ENCODE results near the gene SUN3.

SUN3 gene

GRCh38 chr7:47956220-47956619 is 72.7 kb downstream of the SUN3 start:
- no peak overlapping the region for H3K4me3 ChIP-seq (replicated peaks in 1 of 2; ENCODE audit: low read depth in 2 of 2, low read length in 2 of 2)
- DNase-seq (ENCODE audit: low read depth in 2 of 2): no peak
- no peak for TF ChIP-seq CTCF (IDR thresholded peaks at IDR 0.05; ENCODE audit: low read depth, low read length)

- DNase-seq (ENCODE audit: low read depth in 2 of 2): peak in 1 of 2 donors; percentile 56
- H3K4me3 ChIP-seq (replicated peaks in 1 of 2; ENCODE audit: low read depth in 2 of 2, low read length in 2 of 2): no peak overlapping the region
- TF ChIP-seq CTCF (IDR thresholded peaks at IDR 0.05; ENCODE audit: low read depth, low read length): no peak
Observed at GRCh38 chr7:47954231-47954911, 74.5 kb downstream of the SUN3 start.

GRCh38 chr7:47953822-47954221 is 75.1 kb downstream of the SUN3 start:
- H3K4me3 ChIP-seq (replicated peaks in 1 of 2; ENCODE audit: low read depth in 2 of 2, low read length in 2 of 2): no peak overlapping the region
- no peak for TF ChIP-seq CTCF (IDR thresholded peaks at IDR 0.05; ENCODE audit: low read depth, low read length)
- no peak for DNase-seq (ENCODE audit: low read depth in 2 of 2)

GRCh38 chr7:47952224-47952623 is 76.7 kb downstream of the SUN3 start:
- TF ChIP-seq CTCF (IDR thresholded peaks at IDR 0.05; ENCODE audit: low read depth, low read length): no peak
- H3K4me3 ChIP-seq (replicated peaks in 1 of 2; ENCODE audit: low read depth in 2 of 2, low read length in 2 of 2): no peak overlapping the region
- DNase-seq (ENCODE audit: low read depth in 2 of 2): no peak

- no peak for TF ChIP-seq CTCF (IDR thresholded peaks at IDR 0.05; ENCODE audit: low read depth, low read length)
- H3K4me3 ChIP-seq (replicated peaks in 1 of 2; ENCODE audit: low read depth in 2 of 2, low read length in 2 of 2): no peak overlapping the region
- no peak for DNase-seq (ENCODE audit: low read depth in 2 of 2)
Observed at GRCh38 chr7:47951374-47951773, 77.5 kb downstream of the SUN3 start.

- DNase-seq (ENCODE audit: low read depth in 2 of 2): peak; percentile 51 to 57
- TF ChIP-seq CTCF (IDR thresholded peaks at IDR 0.05; ENCODE audit: low read depth, low read length): peak; percentile 17
- H3K4me3 ChIP-seq (replicated peaks in 1 of 2; ENCODE audit: low read depth in 2 of 2, low read length in 2 of 2): no peak overlapping the region
Observed at GRCh38 chr7:47950714-47951113, 78.2 kb downstream of the SUN3 start.

GRCh38 chr7:47949703-47950102 is 79.2 kb downstream of the SUN3 start:
- no peak for DNase-seq (ENCODE audit: low read depth in 2 of 2)
- H3K4me3 ChIP-seq (replicated peaks in 1 of 2; ENCODE audit: low read depth in 2 of 2, low read length in 2 of 2): no peak overlapping the region
- TF ChIP-seq CTCF (IDR thresholded peaks at IDR 0.05; ENCODE audit: low read depth, low read length): no peak
